Neural progenitor cell (in vitro differentiated cells): Measurements from ENCODE around the gene SMYD3.

Experiments used
- CTCF ChIP-seq: fragments of 200-600 bp; sonication (generic); IDR thresholded peaks from 2 replicates; pipeline ENCODE4 v1.5.1; 2017; ENCODE audit warnings: antibody characterized with exemption, mild to moderate bottlenecking
- EZH2 ChIP-seq: fragments of 200-600 bp; sonication (generic); IDR thresholded peaks from 2 replicates; pipeline ENCODE4 v1.6.1; 2017; ENCODE audit warnings: antibody characterized with exemption, mild to moderate bottlenecking, moderate library complexity
- EZH2phosphoT487 ChIP-seq: fragments of 200-600 bp; sonication (generic); IDR thresholded peaks from 2 replicates; pipeline ENCODE4 v1.6.1; 2017; ENCODE audit warnings: antibody characterized with exemption

- TF ChIP-seq EZH2 (no peak), CTCF (no peak), EZH2phosphoT487 (no peak)
Measured at GRCh38 chr1:246064891-246065290, 442.2 kb downstream of the SMYD3 start.
